HG03571 (cell line): Measurements from ENCODE around the gene FANCG.

Experiments
- ATAC-seq: cut with Tn5 transposase; IDR thresholded peaks from one replicate; pipeline ENCODE4 v1.9.1; 2021; ENCODE audit not compliant: unreplicated experiment

FANCG gene

GRCh38 chr9:35026671-35027070 is 53.1 kb downstream of the FANCG start:
- no peak for ATAC-seq
